ENCODE measurements around the gene ELP1. TPM values are rescaled to one million over a fixed set of nuclear protein-coding genes. Genes with fewer than 3 reads are reported as not detected.
"Not testable (repeated sequence)": the region's sequence is repeated elsewhere in the genome, so short reads cannot be mapped to it uniquely, and the experiment has no call there.

The ELP1 gene
- polyA plus RNA-seq, 1 donor = 32.7 TPM

- DNase-seq (ENCODE audit: low read depth) = no peak
These were observed 79.0 kb downstream of the ELP1 start for GRCh38 chr9:108854641-108855528.

- no peak for DNase-seq (ENCODE audit: low read depth)
These were observed 79.8 kb downstream of the ELP1 start for GRCh38 chr9:108854094-108854493.

- DNase-seq (ENCODE audit: low read depth) = no peak
These were observed 81.8 kb downstream of the ELP1 start for GRCh38 chr9:108852079-108852478.

GRCh38 chr9:108851138-108851537 lies 82.8 kb downstream of the ELP1 start:
- no peak for DNase-seq (ENCODE audit: low read depth)

- DNase-seq (ENCODE audit: low read depth) = no peak
These were observed 83.5 kb downstream of the ELP1 start for GRCh38 chr9:108850293-108850897.

- not testable (repeated sequence) for DNase-seq (ENCODE audit: low read depth)
These were observed 85.6 kb downstream of the ELP1 start for GRCh38 chr9:108848296-108848695.

GRCh38 chr9:108845947-108846346 lies 88.0 kb downstream of the ELP1 start:
- no peak for DNase-seq (ENCODE audit: low read depth)

GRCh38 chr9:108845507-108845906 lies 88.4 kb downstream of the ELP1 start:
- DNase-seq (ENCODE audit: low read depth) = no peak

- DNase-seq (ENCODE audit: low read depth) = no peak
These were observed 89.1 kb downstream of the ELP1 start for GRCh38 chr9:108844856-108845255.

- DNase-seq (ENCODE audit: low read depth) = peak; percentile 68
These were observed 89.5 kb downstream of the ELP1 start for GRCh38 chr9:108844391-108844790.

- DNase-seq (ENCODE audit: low read depth) = no peak
These were observed 91.2 kb downstream of the ELP1 start for GRCh38 chr9:108842610-108843295.

- not testable (repeated sequence) for DNase-seq (ENCODE audit: low read depth)
These were observed 94.4 kb downstream of the ELP1 start for GRCh38 chr9:108839561-108839960.

GRCh38 chr9:108838017-108838416 lies 95.9 kb downstream of the ELP1 start:
- no peak for DNase-seq (ENCODE audit: low read depth)

- no peak for DNase-seq (ENCODE audit: low read depth)
These were observed 96.4 kb downstream of the ELP1 start for GRCh38 chr9:108837530-108837929.

GRCh38 chr9:108836781-108837180 lies 97.1 kb downstream of the ELP1 start:
- no peak for DNase-seq (ENCODE audit: low read depth)

GRCh38 chr9:108836319-108836718 lies 97.6 kb downstream of the ELP1 start:
- no peak for DNase-seq (ENCODE audit: low read depth)

- no peak for DNase-seq (ENCODE audit: low read depth)
These were observed 98.1 kb downstream of the ELP1 start for GRCh38 chr9:108835831-108836230.

GRCh38 chr9:108834959-108835665 lies 98.8 kb downstream of the ELP1 start:
- no peak for DNase-seq (ENCODE audit: low read depth)

- no peak for DNase-seq (ENCODE audit: low read depth)
These were observed 101.8 kb downstream of the ELP1 start for GRCh38 chr9:108832179-108832500.

- DNase-seq (ENCODE audit: low read depth) = no peak
These were observed 102.3 kb downstream of the ELP1 start for GRCh38 chr9:108831496-108832178.

GRCh38 chr9:108830272-108830671 lies 103.7 kb downstream of the ELP1 start:
- no peak for DNase-seq (ENCODE audit: low read depth)

GRCh38 chr9:108823829-108824228 lies 110.1 kb downstream of the ELP1 start:
- no peak for DNase-seq (ENCODE audit: low read depth)

All from forelimb muscle (tissue), 1 donor.